ENCODE data around the gene FGD6.

FGD6 gene

GRCh38 chr12:95231190-95231589, 13.9 kb upstream of the FGD6 start:
- DNase-seq: no peak

- no peak for DNase-seq
These were observed 13.0 kb upstream of the FGD6 start for GRCh38 chr12:95230313-95230712.

- no peak for DNase-seq
These were observed 12.4 kb upstream of the FGD6 start for GRCh38 chr12:95229636-95230035.

GRCh38 chr12:95228617-95229016, 11.3 kb upstream of the FGD6 start:
- DNase-seq: no peak

- DNase-seq: no peak
These were observed 10.6 kb upstream of the FGD6 start for GRCh38 chr12:95227818-95228356.

- DNase-seq: no peak
These were observed 8.5 kb upstream of the FGD6 start for GRCh38 chr12:95225645-95226212.

GRCh38 chr12:95224202-95225170, 7.2 kb upstream of the FGD6 start:
- DNase-seq: peak in 1 of 2 donors; percentile 4

GRCh38 chr12:95220726-95221125, 3.5 kb upstream of the FGD6 start:
- DNase-seq: no peak

GRCh38 chr12:95220190-95220589, 2.9 kb upstream of the FGD6 start:
- no peak for DNase-seq

GRCh38 chr12:95218150-95219133, 1.2 kb upstream of the FGD6 start:
- peak; percentile 30 to 53 for DNase-seq

GRCh38 chr12:95216711-95217376, 423 bp downstream of the FGD6 start:
- DNase-seq: no peak

GRCh38 chr12:95215949-95216348, 1.3 kb downstream of the FGD6 start:
- no peak for DNase-seq

- DNase-seq: no peak
These were observed 2.8 kb downstream of the FGD6 start for GRCh38 chr12:95214466-95214865.

GRCh38 chr12:95213928-95214327, 3.3 kb downstream of the FGD6 start:
- no peak for DNase-seq

- DNase-seq: no peak
These were observed 4.1 kb downstream of the FGD6 start for GRCh38 chr12:95213119-95213518.

GRCh38 chr12:95212586-95212985, 4.7 kb downstream of the FGD6 start:
- no peak for DNase-seq

- no peak for DNase-seq
These were observed 8.6 kb downstream of the FGD6 start for GRCh38 chr12:95208678-95209077.

GRCh38 chr12:95207407-95207806, 9.9 kb downstream of the FGD6 start:
- DNase-seq: no peak

GRCh38 chr12:95206916-95207315, 10.4 kb downstream of the FGD6 start:
- DNase-seq: no peak

GRCh38 chr12:95205685-95206084, 11.6 kb downstream of the FGD6 start:
- no peak for DNase-seq

- no peak for DNase-seq
These were observed 12.1 kb downstream of the FGD6 start for GRCh38 chr12:95205016-95205624.

Measured in activated CD4-positive, alpha-beta T cell treated with anti-CD3 and anti-CD28 coated beads for 4 hours (primary cell).